ENCODE data around the gene ZBTB7C. TPM values are rescaled to one million over a fixed set of nuclear protein-coding genes. Genes with fewer than 3 reads are reported as not detected.

The ZBTB7C gene
- total and polyA plus RNA-seq, 2 of the 8 experiments (the other 6 are each of a cell fraction or from before 2014, with no cell fraction given): 0.15 to 0.45 TPM

- H2BK15ac ChIP-seq (ENCODE audit: low read length): no peak overlapping the region
- no peak overlapping the region for H3K27ac ChIP-seq (ENCODE audit: low read depth, low read length)
- no peak overlapping the region for H3K23ac ChIP-seq (ENCODE audit: insufficient read length)
- no peak overlapping the region for H4K91ac ChIP-seq (replicated peaks; ENCODE audit: insufficient read length, low read length)
- H3K79me2 ChIP-seq (ENCODE audit: control insufficient read depth in 1 of 2, insufficient read depth in 2 of 2, low read length in 2 of 2): no peaks in the 10 kb centered on the region
- no peak overlapping the region for H3K18ac ChIP-seq (ENCODE audit: extremely low read depth, low read length)
- no peak overlapping the region for H2BK12ac ChIP-seq (ENCODE audit: low read depth, low read length)
- H3K27me3 ChIP-seq (replicated peaks in 1 of 4; ENCODE audit: control insufficient read depth in 3 of 4, extremely low read depth in 1 of 4, insufficient read depth in 3 of 4, low read length in 3 of 4): no peaks in the 10 kb centered on the region; a peak in 2 of 7 replicates
- no peaks in the 10 kb centered on the region for H3K36me3 ChIP-seq (ENCODE audit: control insufficient read depth in 2 of 4, insufficient read depth in 4 of 4, low read length in 3 of 4)
- 0 out of 4 replicates have a peak, but pooled peaks cover 0 to 5% of the 10 kb centered on the region in 2 experiments for H3K9me3 ChIP-seq (ENCODE audit: insufficient read depth in 2 of 2, low read depth in 1 of 2, low read length in 1 of 2)
- TF ChIP-seq SAP30 (IDR thresholded peaks at IDR 0.05; ENCODE audit: insufficient read depth, insufficient replicate concordance, low read length) (no peak), TCF12 (IDR thresholded peaks at IDR 0.05; ENCODE audit: low read depth, low read length) (no peak), RBBP5 (IDR thresholded peaks at IDR 0.05; ENCODE audit: borderline replicate concordance, low read depth, low read length) (no peak), CHD1 (IDR thresholded peaks at IDR 0.05; ENCODE audit: low read depth, low read length) (no peak), BACH1 (IDR thresholded peaks at IDR 0.05; ENCODE audit: low read length) (no peak), HDAC6 (IDR thresholded peaks at IDR 0.05; ENCODE audit: low read depth, low read length) (no peak), KDM5A (IDR thresholded peaks at IDR 0.05; ENCODE audit: low read length) (no peak), TEAD4 (IDR thresholded peaks at IDR 0.05; ENCODE audit: low read depth, low read length) (no peak), CEBPB (IDR thresholded peaks at IDR 0.05; ENCODE audit: low read depth, low read length) (no peak), ZNF274 (IDR thresholded peaks at IDR 0.05; ENCODE audit: borderline replicate concordance, extremely low read depth, low read length) (no peak), TAF1 (IDR thresholded peaks at IDR 0.05; ENCODE audit: low read depth, low read length) (no peak), SIN3A (conservative IDR thresholded peaks at IDR 0.05 in 1 of 2, IDR thresholded peaks at IDR 0.05 in 1 of 2; ENCODE audit: low read depth in 1 of 2, low read length in 2 of 2) (no peak), FOSL1 (IDR thresholded peaks at IDR 0.05; ENCODE audit: insufficient read depth, low read depth, low read length) (no peak), POLR2A (IDR thresholded peaks at IDR 0.05; ENCODE audit: control extremely low read depth in 1 of 2, low read depth in 2 of 2, low read length in 2 of 2) (no peak)
- FAIRE-seq: no peak
- no peak overlapping the region for H3K4me3 ChIP-seq (ENCODE audit: extremely low read depth in 1 of 4, insufficient read depth in 2 of 4, low read depth in 3 of 4, low read length in 4 of 4)
- no peak overlapping the region for H3K4me2 ChIP-seq (ENCODE audit: insufficient read depth in 1 of 2, low read depth in 2 of 2, low read length in 2 of 2)
- CTCF ChIA-PET (ENCODE audit: partially characterized antibody): interaction anchor here (0.6 to 1.8 kb wide), 2 partner anchors 185 to 399 kb away, joined by 3 to 4 read pairs; no protein-coding TSS in a partner anchor
- no peaks in the 10 kb centered on the region; the same call in 1 of the 2 replicates for H3K79me1 ChIP-seq (ENCODE audit: low read depth, low read length)
- H4K8ac ChIP-seq (ENCODE audit: extremely low read depth, insufficient read depth, low read length): no peak overlapping the region
- no peak overlapping the region for H3K56ac ChIP-seq (replicated peaks; ENCODE audit: insufficient read length, low read depth, low read length)
- H2AFZ ChIP-seq (ENCODE audit: low read length): no peak overlapping the region
- POLR2A ChIA-PET (ENCODE audit: partially characterized antibody): no interaction called here
- no peak overlapping the region for H2BK5ac ChIP-seq (ENCODE audit: low read depth, low read length)
- H2AK5ac ChIP-seq (ENCODE audit: low read depth, low read length): no peak overlapping the region
- H3K9ac ChIP-seq (replicated peaks in 1 of 4; ENCODE audit: extremely low read depth in 1 of 4, low read depth in 3 of 4, low read length in 3 of 4): no peak overlapping the region
- no peak overlapping the region for H3K14ac ChIP-seq (ENCODE audit: insufficient read length)
- H2BK20ac ChIP-seq (ENCODE audit: low read length): no peak overlapping the region
- no peak for DNase-seq (ENCODE audit: low read depth in 1 of 2, low spot score in 2 of 2)
- no peaks in the 10 kb centered on the region for H4K20me1 ChIP-seq (replicated peaks in 1 of 2; ENCODE audit: control insufficient read depth in 1 of 2, insufficient read depth in 2 of 2, low read length in 2 of 2)
- H3K23me2 ChIP-seq (ENCODE audit: low read depth, low read length): no peaks in the 10 kb centered on the region
- no peak overlapping the region for H3K4ac ChIP-seq (replicated peaks; ENCODE audit: insufficient read length, low read depth, low read length)
- WGBS, 2 experiments (ENCODE audit: extremely low coverage in 1 of 2, insufficient coverage in 1 of 2, insufficient read length in 1 of 2, insufficient replicate concordance in 2 of 2, low coverage in 1 of 2, low lambda C conversion rate in 2 of 2, missing lambda C conversion rate in 1 of 2): 97% methylated on average over 2 of the region's 2 CpGs; no CpG with 5 or more reads in 1 of the 2 experiments
- no peak overlapping the region for H4K5ac ChIP-seq (ENCODE audit: insufficient read length, low read depth, low read length)
- no peak overlapping the region for H2BK120ac ChIP-seq (replicated peaks; ENCODE audit: low read depth, low read length)
- no peaks in the 10 kb centered on the region for H3K4me1 ChIP-seq (replicated peaks in 1 of 4; ENCODE audit: control insufficient read depth in 3 of 4, insufficient read depth in 4 of 4, low read length in 3 of 4)
Observed at GRCh38 chr18:48045744-48046143, 363.4 kb downstream of the ZBTB7C start.
